Right ventricle myocardium superior (tissue), 1 donor: ENCODE results near the gene TOX3. TPM values are rescaled to one million over a fixed set of nuclear protein-coding genes. Genes with fewer than 3 reads are reported as not detected.

Source experiments
- ATAC-seq: fragments of 200-7000 bp; cut with Tn5 transposase; one replicate; pipeline ENCODE4 v1.9.1; 2020; ENCODE audit warnings: mild to moderate bottlenecking; ENCODE audit not compliant: poor library complexity
- DNase-seq: peaks from one replicate; pipeline ENCODE4 v3.0.0-alpha.2; 2020
- intact Hi-C: fragments of 100-400 bp; cut with DNase I; formaldehyde crosslinking; loops from one replicate; pipeline ENCODE4 v1.11.2; 2022
- total RNA-seq: library from RNA; stranded (reverse); fragmentation: NEBNext Ultra II Directional; extraction: Animal tissue kit (Norgen Biotek cat#: 25700); gene quantifications from one replicate; pipeline ENCODE4 v1.2.1, GENCODE V29; 2021
- donor health status: DM: no; HTN: yes; CAD: no; lungs with severe emphysema.

Gene TOX3
- total RNA-seq, 1 donor from 2014 or later, result not detected

DNA sequence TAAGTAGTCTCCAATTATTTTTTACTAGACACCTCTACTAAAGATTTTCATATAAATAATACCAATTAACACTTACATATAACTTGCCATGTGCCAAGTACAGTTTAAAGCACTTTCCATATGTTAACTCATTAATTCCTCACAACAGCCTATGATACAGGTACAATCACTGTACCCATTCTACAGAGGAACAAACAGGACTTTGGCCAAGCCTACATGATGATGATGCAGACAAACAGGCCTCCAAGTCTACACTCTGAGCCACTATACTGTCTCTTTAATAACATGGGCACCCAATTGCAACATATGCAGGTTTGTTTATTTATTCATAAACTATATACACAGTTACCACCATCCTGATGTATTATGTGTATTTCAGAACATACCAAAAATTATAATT is 46.0 kb downstream of the TOX3 start:
- ATAC-seq, result no peak
- intact Hi-C loops, result no loop called here
- no peak for DNase-seq

- intact Hi-C loops, result no loop called here
- no peak for ATAC-seq
- no peak for DNase-seq
Measured at GRCh38 chr16:52499060-52499440, 47.9 kb downstream of the TOX3 start.

- ATAC-seq (no peak), DNase-seq (no peak)
- intact Hi-C loops, result no loop called here
Measured at GRCh38 chr16:52498328-52499059, 48.4 kb downstream of the TOX3 start.

GRCh38 chr16:52497067-52497816 is 49.7 kb downstream of the TOX3 start:
- intact Hi-C loops, result no loop called here
- ATAC-seq (no peak), DNase-seq (no peak)

DNA sequence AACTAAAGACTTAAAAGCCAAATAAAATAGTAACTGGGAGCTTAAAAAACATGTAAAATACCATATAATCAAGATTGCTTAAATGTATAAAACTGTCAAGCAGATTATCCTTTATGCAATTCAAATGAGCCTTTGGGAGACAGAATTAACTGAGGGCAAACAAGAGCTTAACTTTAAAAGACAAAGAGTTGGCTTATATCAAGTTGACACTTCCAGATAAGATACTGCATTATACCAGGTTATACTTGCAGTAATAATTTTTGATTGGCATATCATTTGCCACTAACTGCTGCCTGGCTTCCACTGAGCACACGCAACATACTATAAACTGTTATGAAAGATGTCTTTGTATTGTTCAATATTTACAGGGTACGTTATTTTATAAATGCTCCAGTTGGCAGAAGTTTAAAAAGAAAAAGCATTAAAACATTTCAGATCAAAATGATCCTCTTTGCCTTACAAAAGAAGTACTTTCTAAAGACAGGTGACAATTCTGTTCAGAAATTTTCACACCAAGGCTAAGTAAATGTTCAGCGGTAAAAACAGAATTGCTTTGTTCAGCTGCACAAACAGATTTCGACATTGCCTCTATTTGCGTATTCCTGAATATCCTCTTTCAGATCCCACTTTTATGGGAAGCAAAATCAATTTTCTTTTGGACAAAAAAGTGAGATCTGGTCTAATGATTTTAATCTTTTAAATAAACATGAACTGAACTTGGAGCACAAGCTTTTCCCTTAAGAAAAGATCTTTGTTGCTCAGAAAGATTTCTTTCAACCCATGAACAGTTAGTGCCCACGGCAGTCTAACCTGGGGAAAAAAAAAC is 50.7 kb downstream of the TOX3 start:
- intact Hi-C loops, result no loop called here
- no peak for ATAC-seq
- no peak for DNase-seq

- intact Hi-C loops, result no loop called here
- DNase-seq (no peak), ATAC-seq (no peak)
Measured at GRCh38 chr16:52494621-52495020, 52.3 kb downstream of the TOX3 start.

- intact Hi-C loops, result no loop called here
- ATAC-seq, result no peak
- no peak for DNase-seq
Measured at GRCh38 chr16:52494145-52494544, 52.8 kb downstream of the TOX3 start.

DNA sequence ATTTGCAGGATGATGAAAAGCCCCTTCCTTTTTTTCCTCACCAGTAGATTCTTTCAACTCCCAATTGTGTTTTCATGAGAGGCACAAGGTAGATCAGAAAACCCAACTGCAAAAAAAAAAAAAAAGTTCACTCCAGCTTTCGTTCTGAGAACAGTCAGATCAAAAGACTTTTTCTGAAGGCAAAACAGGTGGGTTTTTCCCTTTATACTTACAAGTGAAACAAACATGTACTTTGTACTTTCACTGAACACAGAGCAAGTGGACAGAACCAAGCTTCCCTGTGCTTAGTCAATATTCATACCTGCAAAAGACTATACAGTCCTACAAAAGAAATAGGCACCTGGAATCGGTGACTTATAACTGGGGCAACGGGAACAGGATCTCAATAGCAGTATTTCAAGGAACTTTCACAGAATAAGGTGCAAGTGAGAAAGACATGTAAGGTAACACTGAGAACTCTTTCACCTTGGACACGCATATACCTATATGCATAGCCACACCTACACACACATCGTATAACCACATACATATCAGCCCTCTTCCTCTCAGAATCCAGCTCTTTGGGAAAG is 54.1 kb downstream of the TOX3 start:
- ATAC-seq (no peak), DNase-seq (no peak)
- intact Hi-C loops, result no loop called here

GRCh38 chr16:52491216-52491615 is 55.7 kb downstream of the TOX3 start:
- DNase-seq, result no peak
- intact Hi-C loops, result no loop called here
- no peak for ATAC-seq

GRCh38 chr16:52489894-52490293 is 57.0 kb downstream of the TOX3 start:
- intact Hi-C loops, result no loop called here
- no peak for DNase-seq
- no peak for ATAC-seq

GRCh38 chr16:52488837-52489289 is 58.1 kb downstream of the TOX3 start:
- no peak for DNase-seq
- intact Hi-C loops, result no loop called here
- no peak for ATAC-seq

GRCh38 chr16:52487849-52488457 is 59.0 kb downstream of the TOX3 start:
- ATAC-seq, result no peak
- intact Hi-C loops, result no loop called here
- no peak for DNase-seq

DNA sequence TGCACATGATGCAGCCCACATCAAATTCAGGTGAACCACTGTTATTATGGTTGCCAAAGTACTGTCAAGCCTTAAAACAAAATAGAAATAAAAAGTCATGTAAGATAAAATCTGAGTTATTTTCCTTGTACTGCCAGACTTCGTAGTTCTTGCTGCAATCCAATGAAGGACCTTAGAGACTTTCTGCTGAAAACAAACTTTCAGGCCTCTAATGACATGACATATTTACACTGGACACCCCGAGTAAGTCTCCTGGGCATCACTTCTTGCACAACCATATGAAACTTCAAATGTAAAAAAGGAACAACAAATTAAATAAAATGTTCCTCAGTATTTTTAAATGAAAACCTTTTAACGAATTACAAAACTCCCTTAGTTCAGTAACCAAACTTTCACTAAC is 66.7 kb downstream of the TOX3 start:
- intact Hi-C loops, result no loop called here
- DNase-seq, result no peak
- ATAC-seq, result peak; percentile 55

- DNase-seq (no peak), ATAC-seq (no peak)
- intact Hi-C loops, result no loop called here
Measured at GRCh38 chr16:52476111-52476510, 70.8 kb downstream of the TOX3 start.

DNA sequence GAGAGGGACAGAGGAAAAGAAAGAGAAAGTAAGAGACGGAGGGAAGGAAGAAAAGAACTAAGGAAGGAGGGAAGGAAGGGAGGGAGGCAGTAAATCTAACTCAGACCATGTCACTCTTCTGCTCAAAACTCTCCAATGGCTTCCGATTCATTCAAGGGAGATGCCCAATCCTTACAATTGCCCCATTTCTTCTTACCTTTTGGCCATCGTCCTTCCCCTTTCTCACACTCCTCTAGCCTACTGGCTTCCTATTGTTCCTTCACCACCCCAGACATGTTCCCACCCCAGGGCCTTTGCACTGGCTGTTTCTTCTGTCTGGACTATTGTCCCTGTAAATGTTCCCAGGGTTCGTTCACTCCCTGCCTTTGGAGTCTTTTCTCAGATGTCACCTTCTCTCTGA is 72.3 kb downstream of the TOX3 start:
- intact Hi-C loops, result no loop called here
- no peak for ATAC-seq
- no peak for DNase-seq

GRCh38 chr16:52473096-52473495 is 73.8 kb downstream of the TOX3 start:
- no peak for ATAC-seq
- intact Hi-C loops, result no loop called here
- DNase-seq, result no peak

- no peak for DNase-seq
- intact Hi-C loops, result no loop called here
Measured at GRCh38 chr16:52471650-52472370, 75.1 kb downstream of the TOX3 start.

GRCh38 chr16:52470585-52470984 is 76.4 kb downstream of the TOX3 start:
- ATAC-seq (no peak), DNase-seq (no peak)
- intact Hi-C loops, result no loop called here

More at GRCh38 chr16:52471650-52472370, 75.1 kb downstream of the TOX3 start:
- ATAC-seq, result no peak
